GM18870 (cell line): ENCODE data around the gene UGP2.

Experiments
- ATAC-seq: cut with Tn5 transposase; IDR thresholded peaks from one replicate; pipeline ENCODE4 v1.9.1; 2021; ENCODE audit warnings: moderate library complexity; ENCODE audit not compliant: unreplicated experiment

UGP2 gene

DNA sequence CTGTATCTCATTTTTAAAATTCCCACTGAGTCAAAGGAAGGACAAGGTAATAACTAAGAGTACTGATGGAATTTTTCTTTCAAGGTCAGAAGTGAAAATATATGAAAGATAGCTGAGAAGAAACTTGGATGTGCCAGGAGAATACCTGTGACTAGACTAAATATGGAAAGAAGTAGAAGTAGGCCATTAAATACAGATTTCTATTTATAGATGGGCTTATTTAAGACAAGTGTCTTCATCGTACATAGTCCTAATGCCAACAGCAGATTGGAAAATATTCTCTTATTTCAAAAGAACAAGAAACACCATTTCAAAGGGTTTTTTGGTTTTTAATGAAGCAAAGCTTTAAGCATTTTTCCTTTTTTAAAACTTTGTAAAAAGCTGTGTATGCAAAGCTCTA lies 22.0 kb downstream of the UGP2 start:
- ATAC-seq: no peak

- ATAC-seq: no peak
Measured at GRCh38 chr2:63865159-63865799, 23.6 kb downstream of the UGP2 start.

GRCh38 chr2:63866009-63866709 lies 24.5 kb downstream of the UGP2 start:
- no peak for ATAC-seq

DNA sequence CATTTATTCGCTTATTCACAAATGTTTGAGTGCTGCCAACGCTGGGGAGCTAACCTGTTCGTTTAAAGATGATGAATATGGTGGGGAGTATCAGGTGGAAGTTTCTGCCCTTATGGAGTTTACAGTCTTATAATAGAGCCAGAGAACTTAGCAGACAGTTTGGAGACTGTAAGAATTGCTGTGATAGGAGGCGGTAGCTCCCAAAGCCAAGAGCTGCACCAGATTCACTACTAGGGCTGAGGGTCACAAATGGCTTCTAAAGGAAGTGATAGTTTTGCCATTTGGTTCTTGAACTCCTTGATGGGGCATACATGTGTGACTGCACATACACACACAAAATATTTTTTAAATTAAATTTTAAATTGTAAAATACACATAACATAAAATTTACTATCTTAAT lies 29.0 kb downstream of the UGP2 start:
- no peak for ATAC-seq

DNA sequence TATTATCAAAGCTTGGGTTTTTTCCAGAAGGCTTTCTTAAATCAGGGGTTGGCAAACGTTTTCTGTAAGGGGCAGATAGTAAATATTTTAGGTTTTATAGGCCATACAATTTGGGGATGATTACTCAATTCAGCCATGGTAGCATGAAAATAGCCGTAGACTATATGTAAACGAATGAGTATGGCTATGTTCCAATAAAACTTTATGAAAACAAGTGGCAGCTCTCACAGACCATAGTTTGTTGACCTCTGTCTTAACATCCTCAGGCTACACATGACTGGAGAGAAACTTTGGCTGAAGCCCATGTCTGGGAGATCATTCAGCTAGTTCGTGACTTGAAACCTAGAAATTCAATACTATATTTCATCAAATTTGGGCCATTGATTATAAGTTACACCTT lies 30.2 kb downstream of the UGP2 start:
- no peak for ATAC-seq

DNA sequence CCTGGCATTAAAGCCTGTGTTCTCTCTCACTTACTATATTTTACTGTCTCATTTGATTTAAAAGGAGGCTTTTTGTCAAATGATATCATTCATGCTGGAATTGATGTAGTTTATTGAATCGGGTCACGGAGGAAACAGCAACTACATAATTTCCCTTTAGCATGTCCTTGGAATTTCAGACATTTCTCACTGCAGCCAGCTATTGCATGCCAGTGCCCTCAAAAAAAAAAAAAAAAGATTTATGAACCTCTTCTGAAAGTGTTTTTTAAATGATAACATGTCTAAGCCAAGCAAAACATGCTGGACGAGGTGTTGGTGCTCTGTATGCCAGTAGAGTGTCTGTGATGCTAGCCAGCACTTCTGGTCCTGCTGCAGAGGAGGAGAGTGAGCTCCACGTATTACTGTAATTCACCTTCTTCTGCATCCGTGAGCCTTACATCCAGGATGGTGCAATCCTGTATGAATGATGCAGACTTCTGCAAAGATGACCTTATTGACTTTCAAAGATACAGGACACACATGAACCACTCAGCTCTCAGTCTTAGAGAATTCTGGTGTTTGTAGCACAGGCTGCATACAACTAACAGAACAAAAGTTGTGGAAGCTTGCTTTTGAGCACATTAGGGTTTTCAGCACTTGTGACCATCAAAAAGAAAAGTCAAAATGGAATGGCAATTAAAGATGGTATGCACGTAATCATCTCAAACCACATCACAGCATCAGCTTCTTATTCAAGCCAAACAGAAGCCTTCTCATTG lies 31.1 kb downstream of the UGP2 start:
- ATAC-seq: no peak

GRCh38 chr2:63874204-63875130 lies 32.8 kb downstream of the UGP2 start:
- ATAC-seq: no peak

DNA sequence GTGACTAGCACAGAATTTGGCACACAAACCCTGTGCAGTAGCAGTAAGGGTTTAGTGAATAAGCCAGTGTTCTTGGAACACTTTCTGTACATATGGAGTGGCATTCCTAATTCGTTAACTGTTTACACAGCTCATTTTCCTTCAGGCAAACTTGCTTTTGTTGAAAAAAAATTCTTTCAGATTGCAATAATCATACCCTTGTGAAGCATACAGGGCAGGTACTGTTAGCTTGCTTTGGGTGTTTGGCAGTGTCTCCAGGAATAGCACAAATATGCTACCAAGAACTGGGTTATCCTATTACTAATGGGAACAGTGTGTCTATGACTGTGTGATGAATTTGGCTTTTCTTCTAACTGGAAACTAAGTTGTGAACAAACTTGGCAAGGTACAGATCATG lies 33.4 kb downstream of the UGP2 start:
- no peak for ATAC-seq

- no peak for ATAC-seq
Measured at GRCh38 chr2:63875559-63876245, 34.0 kb downstream of the UGP2 start.

DNA sequence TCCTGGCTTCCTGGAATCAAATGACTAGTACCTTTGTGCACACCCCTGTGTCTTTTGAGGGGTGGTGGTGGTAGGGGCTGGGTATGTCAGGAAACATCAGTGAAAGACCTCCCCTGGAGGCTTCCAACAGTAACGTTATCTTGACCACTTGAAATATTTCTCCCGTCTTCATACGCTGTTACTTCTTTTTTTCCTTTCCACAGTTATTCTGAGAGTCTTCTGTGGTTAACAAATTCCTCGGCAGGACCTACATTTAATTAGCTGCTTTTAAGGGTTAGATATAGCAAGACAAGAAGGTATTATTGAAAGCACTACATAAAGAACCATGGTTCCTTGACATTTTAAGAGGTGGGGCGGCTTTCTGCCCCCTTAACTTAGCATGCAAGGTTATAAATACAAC lies 34.6 kb downstream of the UGP2 start:
- ATAC-seq: no peak

GRCh38 chr2:63878486-63878885 lies 36.8 kb downstream of the UGP2 start:
- ATAC-seq: no peak

DNA sequence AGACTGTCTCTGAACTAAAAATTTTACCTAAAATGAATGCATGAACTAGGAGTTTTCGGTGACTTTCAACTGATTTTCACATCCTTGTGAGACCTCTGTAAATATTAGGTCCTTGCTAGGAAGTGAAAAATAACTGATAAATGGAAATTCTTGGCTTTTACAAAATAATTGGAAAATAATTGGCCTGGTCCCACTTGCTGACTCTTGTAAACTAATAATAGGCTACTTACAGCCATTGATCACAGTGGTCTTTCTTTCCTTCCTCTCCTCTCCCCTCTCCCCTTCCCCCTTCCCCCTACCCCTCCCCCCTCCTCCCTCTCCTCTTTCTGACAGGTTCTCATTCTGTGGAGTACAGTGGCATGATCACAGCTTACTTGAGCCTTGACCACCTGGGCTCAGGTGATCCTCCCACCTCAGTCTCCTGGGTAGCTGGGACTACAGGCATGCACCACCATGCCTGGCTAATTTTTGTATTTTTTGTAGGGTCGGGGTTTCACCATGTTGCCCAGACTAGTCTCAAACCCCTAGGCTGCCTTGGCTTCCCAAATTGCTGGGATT lies 38.3 kb downstream of the UGP2 start:
- no peak for ATAC-seq

GRCh38 chr2:63880625-63881024 lies 38.9 kb downstream of the UGP2 start:
- ATAC-seq: no peak

GRCh38 chr2:63881205-63881604 lies 39.5 kb downstream of the UGP2 start:
- ATAC-seq: no peak

DNA sequence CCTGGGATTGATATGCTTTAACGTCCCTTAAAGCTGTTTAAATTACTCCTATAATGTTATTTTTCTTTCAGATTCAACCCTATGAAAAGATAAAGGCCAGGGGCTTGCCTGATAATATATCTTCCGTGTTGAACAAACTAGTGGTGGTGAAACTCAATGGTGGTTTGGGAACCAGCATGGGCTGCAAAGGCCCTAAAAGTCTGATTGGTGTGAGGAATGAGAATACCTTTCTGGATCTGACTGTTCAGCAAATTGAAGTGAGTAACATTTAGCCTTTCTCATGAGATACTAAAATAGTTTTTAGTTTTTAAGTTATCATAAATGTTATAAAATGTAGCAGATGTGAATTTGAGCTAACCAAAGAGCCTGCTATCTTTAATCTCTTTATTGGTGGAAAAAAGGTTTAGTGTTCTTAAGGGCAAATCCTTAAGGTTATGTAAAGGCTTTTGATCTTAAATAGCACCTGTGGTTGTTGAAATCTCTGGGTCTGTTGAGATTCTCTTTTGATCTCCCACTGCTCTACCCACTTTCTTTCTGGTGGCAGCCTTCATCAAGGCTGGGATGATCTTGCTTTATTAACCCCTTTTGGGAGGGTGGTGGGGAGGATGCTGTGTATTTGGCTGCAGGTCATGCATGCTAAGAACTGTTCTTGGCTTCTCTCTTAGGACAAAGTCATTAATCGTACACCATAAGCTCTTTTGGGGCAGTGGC lies 40.9 kb downstream of the UGP2 start:
- ATAC-seq: no peak

- no peak for ATAC-seq
Measured at GRCh38 chr2:63886445-63886844, 44.7 kb downstream of the UGP2 start.

- no peak for ATAC-seq
Measured at GRCh38 chr2:63888053-63888452, 46.4 kb downstream of the UGP2 start.

GRCh38 chr2:63888490-63889402 lies 47.0 kb downstream of the UGP2 start:
- peak; percentile 71 for ATAC-seq
